IPS-NIHi11 (cell line): ENCODE results near the gene GRM4.
"Not testable (repeated sequence)": the region's sequence is repeated elsewhere in the genome, so short reads cannot be mapped to it uniquely, and the experiment has no call there.

Experiments
- DNase-seq: peaks from one replicate; pipeline ENCODE4 v3.0.0; 2012; ENCODE audit warnings: mixed read lengths, low spot score

Gene GRM4

GRCh38 chr6:34061348-34061747 lies 84.5 kb downstream of the GRM4 start:
- no peak for DNase-seq

- DNase-seq, result no peak
These were observed 86.0 kb downstream of the GRM4 start for GRCh38 chr6:34059914-34060313.

GRCh38 chr6:34059136-34059731 lies 86.7 kb downstream of the GRM4 start:
- no peak for DNase-seq

GRCh38 chr6:34057790-34058189 lies 88.1 kb downstream of the GRM4 start:
- no peak for DNase-seq

DNA sequence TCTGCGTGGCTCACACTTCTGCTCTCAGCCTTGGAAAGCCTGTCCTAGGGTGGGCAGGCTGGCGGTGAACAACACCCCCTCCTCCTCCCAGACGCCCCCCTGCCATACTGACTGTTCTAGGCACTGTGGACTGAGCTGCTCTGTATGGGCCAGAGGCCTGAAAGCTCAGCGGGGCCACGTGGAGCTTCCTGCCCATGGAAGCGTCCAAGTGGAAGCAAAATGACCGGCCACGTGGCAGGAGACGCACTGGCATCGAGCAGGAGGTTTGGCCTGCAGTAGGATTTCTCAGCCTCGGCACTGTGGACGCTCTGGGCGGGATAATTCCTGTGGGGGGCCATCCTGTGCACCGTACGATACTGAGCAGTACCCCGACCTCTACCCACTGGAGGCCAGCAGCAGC lies 88.7 kb downstream of the GRM4 start:
- no peak for DNase-seq

- DNase-seq, result peak; percentile 94
These were observed 89.4 kb downstream of the GRM4 start for GRCh38 chr6:34056305-34057108.

- DNase-seq, result peak; percentile 84
These were observed 90.5 kb downstream of the GRM4 start for GRCh38 chr6:34055223-34055933.

GRCh38 chr6:34053721-34054120 lies 92.2 kb downstream of the GRM4 start:
- DNase-seq, result no peak

DNA sequence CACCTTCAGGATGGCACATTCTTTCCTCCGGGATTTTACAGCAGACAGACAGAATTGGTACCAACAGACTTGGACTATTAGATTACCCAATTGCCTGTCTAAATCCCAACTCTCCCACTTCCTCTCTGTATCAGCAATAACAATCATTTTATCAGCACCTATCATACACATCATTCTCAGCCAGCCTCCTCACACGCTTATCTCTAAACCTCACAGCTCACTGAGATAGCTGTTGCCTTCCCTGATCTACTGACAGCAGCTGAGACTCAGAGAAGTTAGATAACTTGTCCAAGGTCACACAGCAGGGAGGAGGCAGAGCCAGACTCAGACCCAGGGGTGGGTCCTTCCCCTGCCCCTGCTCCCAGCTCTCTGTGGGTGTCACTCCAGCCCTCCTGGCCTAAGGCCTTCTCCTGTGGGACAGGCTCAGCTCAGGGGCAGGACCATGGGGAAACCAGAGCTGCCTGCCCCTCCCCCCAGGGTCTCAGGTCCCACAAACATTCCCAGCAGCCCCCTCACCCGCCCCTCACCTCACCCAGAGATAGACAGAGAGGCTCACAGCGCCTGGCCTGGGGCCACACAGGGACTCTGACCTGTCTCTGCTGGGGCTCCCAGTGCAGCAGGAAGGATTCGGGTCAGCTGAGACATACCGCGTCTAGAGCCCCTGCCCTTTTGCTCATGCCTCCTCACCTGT lies 92.8 kb downstream of the GRM4 start:
- no peak for DNase-seq

DNA sequence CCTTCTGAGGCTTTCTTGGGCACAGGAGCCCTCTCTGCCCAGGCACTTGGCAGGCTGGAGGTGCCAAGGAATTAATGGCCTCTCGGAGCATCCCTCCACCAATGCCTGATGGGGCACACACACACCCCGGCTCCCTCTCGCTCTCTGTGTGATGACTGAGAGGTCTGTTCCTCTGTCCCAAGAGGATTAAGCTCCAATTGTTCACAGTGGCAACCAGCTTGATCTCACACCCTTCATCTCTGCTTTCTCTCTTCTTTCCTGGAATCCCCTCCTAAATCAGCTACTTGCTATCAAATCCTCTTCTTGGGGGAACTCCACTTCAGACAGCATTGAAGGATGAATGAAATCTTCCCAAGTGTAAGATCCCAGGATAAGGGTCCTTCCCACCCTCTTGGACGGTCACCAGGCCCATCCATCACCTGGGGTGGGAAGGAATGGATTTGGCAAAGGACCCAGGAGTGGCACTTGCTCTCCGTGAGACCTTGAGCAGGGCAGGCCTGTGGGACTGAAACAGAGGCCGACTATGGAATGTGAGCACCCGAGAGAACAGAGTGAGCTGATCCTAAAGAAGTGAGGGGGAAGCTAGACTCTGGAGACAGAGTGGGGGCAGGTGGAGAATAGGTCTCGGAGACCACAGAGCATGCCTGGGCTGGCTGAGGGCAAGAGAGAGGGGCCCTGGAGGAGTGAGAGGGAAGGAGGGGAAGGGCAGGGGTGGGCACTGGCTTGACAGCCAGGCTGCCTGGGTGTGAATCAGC lies 93.6 kb downstream of the GRM4 start:
- no peak for DNase-seq

DNA sequence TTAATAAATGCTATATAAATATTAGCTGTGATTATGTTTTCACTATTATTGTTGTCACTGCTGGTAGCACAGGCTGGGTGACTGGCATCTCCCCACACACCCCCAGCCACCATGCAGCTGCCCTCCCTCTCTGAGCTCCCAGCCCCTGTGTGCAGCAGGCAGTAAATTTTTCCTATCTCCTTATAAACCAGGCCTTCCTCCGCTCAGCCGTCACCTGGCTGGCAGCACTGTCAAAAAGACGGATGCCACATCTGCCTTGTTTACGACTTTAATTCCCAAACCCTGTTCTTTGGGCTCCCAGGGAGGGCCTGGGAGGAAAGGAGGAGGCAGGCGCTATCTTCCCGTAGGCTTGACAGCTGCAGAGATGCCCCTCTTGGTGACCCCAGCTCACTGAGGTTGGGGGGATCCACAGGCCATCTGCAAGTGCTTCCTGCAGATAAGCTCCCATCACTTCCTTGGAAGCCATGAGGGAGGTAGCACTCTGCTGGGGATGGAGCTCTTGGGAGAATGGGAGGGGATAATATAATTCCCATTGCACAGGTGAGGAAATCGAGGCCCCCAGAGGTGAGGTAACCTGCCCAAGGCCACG lies 94.5 kb downstream of the GRM4 start:
- no peak for DNase-seq

DNA sequence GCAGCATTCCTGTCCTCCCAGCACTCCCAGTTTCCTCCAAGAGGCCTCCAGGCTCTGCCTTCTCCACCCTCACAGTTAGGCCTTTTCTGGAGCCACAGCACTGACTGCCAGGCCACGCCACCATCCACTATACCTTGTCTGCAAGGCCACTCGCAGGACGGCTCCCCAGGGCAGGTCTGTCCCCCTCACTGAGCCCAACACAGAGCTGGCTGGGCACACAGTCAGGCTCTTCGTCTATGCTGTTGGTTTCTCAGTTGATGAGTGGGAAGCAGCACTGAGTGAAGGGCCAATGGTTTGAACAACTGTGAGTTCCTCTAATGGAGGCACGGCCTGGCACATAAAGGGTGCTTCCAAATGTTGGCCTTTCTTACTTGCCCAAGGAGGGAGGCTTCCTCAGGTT lies 95.2 kb downstream of the GRM4 start:
- no peak for DNase-seq

GRCh38 chr6:34049395-34050342 lies 96.2 kb downstream of the GRM4 start:
- no peak for DNase-seq

DNA sequence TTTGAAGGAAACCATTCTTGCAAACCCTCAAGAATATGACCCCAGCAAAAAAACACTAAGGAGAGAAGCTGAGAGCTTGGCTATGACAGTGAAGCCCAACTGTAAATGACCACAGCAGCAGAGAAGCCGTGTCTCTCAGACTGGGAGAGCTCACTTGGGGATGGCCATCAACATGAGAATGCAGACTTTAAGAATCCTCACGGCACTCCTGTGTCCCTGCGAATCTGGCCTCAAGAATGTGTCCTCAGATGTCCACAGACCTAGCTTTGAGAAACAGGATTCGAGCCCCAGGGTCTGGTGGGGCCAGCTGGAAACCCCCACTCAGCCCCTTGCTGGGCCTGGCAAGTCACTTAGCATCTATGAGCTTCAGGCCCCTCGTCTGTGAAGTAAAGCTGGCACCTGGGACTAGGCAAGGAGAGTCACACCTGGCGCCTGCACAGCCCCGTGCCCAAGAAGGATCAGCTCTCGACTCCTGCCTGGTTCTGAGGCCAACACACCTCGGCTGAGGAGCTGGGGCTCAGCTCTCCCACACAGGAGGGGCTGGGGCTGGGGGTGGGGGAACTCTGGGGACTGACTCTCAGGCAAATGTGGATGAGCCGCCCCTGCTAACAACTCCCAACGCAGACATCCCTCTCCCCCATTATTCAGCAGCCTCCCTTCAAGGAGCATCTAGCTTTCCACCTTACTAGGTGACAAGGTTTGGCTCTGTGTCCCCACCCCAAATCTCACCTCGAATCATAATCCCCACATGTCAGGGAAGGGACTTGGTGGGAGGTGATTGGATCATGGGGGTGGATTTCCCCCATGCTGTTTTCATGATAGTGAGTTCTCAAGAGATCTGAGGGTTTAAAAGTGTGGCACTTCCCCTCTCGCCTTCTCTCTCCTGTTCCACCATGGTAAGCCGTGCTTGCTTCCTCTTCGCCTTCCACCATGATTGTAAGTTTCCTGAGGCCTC lies 97.7 kb downstream of the GRM4 start:
- no peak for DNase-seq

DNA sequence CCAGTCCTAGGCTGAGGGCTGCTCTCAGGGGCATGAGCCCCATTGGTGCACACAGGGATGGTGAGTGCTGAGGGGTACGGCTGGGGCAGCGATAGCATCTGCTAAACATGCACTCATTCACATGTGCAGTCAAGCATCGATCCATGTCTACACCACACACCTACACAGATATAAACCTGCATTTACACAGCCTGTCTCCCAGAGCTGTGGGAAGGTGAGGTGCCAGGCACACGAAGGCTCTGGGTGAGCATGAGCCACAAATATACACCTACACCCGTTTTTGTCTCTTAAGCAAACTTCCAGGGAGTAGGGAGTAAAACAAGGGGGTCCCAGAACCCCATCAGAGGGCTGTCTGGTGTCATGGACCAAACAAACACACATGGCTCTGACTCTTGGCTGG lies 99.3 kb downstream of the GRM4 start:
- DNase-seq, result no peak

- no peak for DNase-seq
These were observed 100.1 kb downstream of the GRM4 start for GRCh38 chr6:34045771-34046170.

DNA sequence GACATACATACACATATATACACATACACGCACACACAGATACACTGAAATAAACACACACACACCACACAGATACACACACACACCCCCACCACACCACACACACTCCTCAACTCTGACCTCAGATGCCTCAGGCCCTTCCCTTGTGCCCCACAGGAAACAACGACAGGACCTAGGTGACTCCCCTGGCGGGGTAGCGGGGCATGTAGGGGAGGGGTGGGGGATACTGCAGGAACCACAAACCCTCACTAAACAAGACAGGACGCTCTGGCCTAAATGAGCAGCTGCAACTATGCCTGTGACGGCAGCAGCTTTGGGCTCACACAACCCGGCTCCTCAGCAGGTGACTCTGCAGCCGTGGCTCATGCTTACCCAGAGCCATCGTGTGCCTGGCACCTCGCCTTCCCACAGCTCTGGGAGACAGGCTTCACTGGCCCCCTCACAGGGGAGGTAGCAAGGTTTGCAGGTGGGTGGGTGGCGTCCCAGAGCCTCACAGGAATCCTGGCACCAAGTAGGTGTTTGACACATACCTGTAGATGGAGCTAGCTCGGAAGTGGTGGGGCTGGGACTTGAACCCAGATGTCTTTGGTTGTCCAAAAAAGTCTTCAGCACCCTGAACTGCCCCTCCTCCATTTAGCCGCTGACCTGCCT lies 100.8 kb downstream of the GRM4 start:
- no peak for DNase-seq

GRCh38 chr6:34043359-34043758 lies 102.5 kb downstream of the GRM4 start:
- DNase-seq, result no peak

- not testable (repeated sequence) for DNase-seq
These were observed 103.9 kb downstream of the GRM4 start for GRCh38 chr6:34041998-34042397.
